NOMO-1 treated with dmso at 0.1 percent for 144 hours (cell line): ENCODE results near the gene GEMIN7.

Experiments
- DNase-seq: peaks from one replicate; lab custom pipeline; 2025; ENCODE audit not compliant: unreplicated experiment; lab: John Stamatoyannopoulos, UW

GEMIN7 gene

GRCh38 chr19:45059258-45059965, 19.6 kb upstream of the GEMIN7 start:
- DNase-seq = peak; percentile 53

GRCh38 chr19:45061965-45062364, 17.1 kb upstream of the GEMIN7 start:
- DNase-seq = no peak

GRCh38 chr19:45063851-45064801, 14.9 kb upstream of the GEMIN7 start:
- DNase-seq = no peak

- no peak for DNase-seq
These were observed 12.0 kb upstream of the GEMIN7 start for GRCh38 chr19:45066921-45067661.

GRCh38 chr19:45068041-45068440, 11.0 kb upstream of the GEMIN7 start:
- DNase-seq = no peak

GRCh38 chr19:45069056-45069455, 10.0 kb upstream of the GEMIN7 start:
- DNase-seq = no peak

GRCh38 chr19:45070214-45070613, 8.8 kb upstream of the GEMIN7 start:
- DNase-seq = no peak

- no peak for DNase-seq
These were observed 8.1 kb upstream of the GEMIN7 start for GRCh38 chr19:45070861-45071544.

GRCh38 chr19:45071545-45071938, 7.5 kb upstream of the GEMIN7 start:
- no peak for DNase-seq

GRCh38 chr19:45071969-45072790, 6.9 kb upstream of the GEMIN7 start:
- no peak for DNase-seq

GRCh38 chr19:45074744-45075300, 4.2 kb upstream of the GEMIN7 start:
- DNase-seq = no peak

- peak; percentile 98 for DNase-seq
These were observed 3.6 kb upstream of the GEMIN7 start for GRCh38 chr19:45075301-45076028.

GRCh38 chr19:45076029-45076850, 2.8 kb upstream of the GEMIN7 start, which contains the start of gene ZNF296:
TSS of gene ZNF296 (minus strand) at chr19:45076478. CDS start at chr19:45076373, 105 bp downstream.
- DNase-seq = peak; percentile 56

- no peak for DNase-seq
These were observed 2.0 kb upstream of the GEMIN7 start for GRCh38 chr19:45076851-45077730.

- DNase-seq = no peak
These were observed 534 bp upstream of the GEMIN7 start for GRCh38 chr19:45078390-45079062.

- no peak for DNase-seq
These were observed 881 bp downstream of the GEMIN7 start for GRCh38 chr19:45079911-45080370.
